HepG2 (cell line): ENCODE data around the gene TNNI2. TPM values are rescaled to one million over a fixed set of nuclear protein-coding genes. Genes with fewer than 3 reads are reported as not detected.

Experiments used
- AKAP8 ChIP-seq: sonication (generic); formaldehyde crosslinking; IDR thresholded peaks from 2 replicates; pipeline ENCODE4 v1.5.1; 2020; ENCODE audit warnings: mild to moderate bottlenecking, missing genetic modification reagents
- ATF1 ChIP-seq: IDR thresholded peaks from 2 replicates; pipeline ENCODE4 v1.6.1; 2016; ENCODE audit warnings: mild to moderate bottlenecking, control low read depth
- BHLHE40 ChIP-seq: IDR thresholded peaks from 2 replicates; pipeline ENCODE4 v1.6.1; 2011; ENCODE audit warnings: low read length, improper control_type of control experiment
- CAMTA2 ChIP-seq: sonication (generic); formaldehyde crosslinking; IDR thresholded peaks from 2 replicates; pipeline ENCODE4 v1.4.0; 2020; ENCODE audit warnings: mild to moderate bottlenecking, missing genetic modification reagents, borderline replicate concordance
- CBX2 ChIP-seq, 2 experiments: fragments of 200-600 bp in 1 of 2; sonication (generic); formaldehyde crosslinking in 1 of 2; IDR thresholded peaks; 2 replicates each; pipeline versions ENCODE4 v1.7.0 to v1.8.1; 2018 to 2022; ENCODE audit warnings: low read depth in 2 of 2, low read length in 1 of 2, mild to moderate bottlenecking in 1 of 2, missing genetic modification reagents in 1 of 2
- CCDC6 ChIP-seq: sonication (generic); formaldehyde crosslinking; IDR thresholded peaks from 2 replicates; pipeline ENCODE4 v1.8.1; 2022; ENCODE audit warnings: mild to moderate bottlenecking, missing genetic modification reagents, moderate library complexity
- GZF1 ChIP-seq: sonication (generic); formaldehyde crosslinking; IDR thresholded peaks from 2 replicates; pipeline ENCODE4 v1.5.1; 2020; ENCODE audit warnings: mild to moderate bottlenecking, missing genetic modification reagents
- MAZ ChIP-seq, 2 experiments: sonication (generic) in 1 of 2; formaldehyde crosslinking in 1 of 2; IDR thresholded peaks; 2 replicates each; pipeline versions ENCODE4 v1.5.0 to v1.6.1; 2012 to 2020; ENCODE audit warnings: low read depth in 2 of 2, mild to moderate bottlenecking in 2 of 2, borderline replicate concordance in 1 of 2, improper control_type of control experiment in 1 of 2, low read length in 1 of 2, missing genetic modification reagents in 1 of 2, moderate library complexity in 1 of 2
- MTF2 ChIP-seq: sonication (generic); formaldehyde crosslinking; IDR thresholded peaks from 2 replicates; pipeline ENCODE4 v1.5.0; 2020; ENCODE audit warnings: missing genetic modification reagents, borderline replicate concordance
- NCOA1 ChIP-seq: sonication (generic); formaldehyde crosslinking; IDR thresholded peaks from 2 replicates; pipeline ENCODE4 v1.9.0; 2021; ENCODE audit warnings: missing genetic modification reagents
- NR2F2 ChIP-seq: IDR thresholded peaks from 2 replicates; pipeline ENCODE4 v1.6.1; 2012; ENCODE audit warnings: low read depth, inconsistent platforms, borderline replicate concordance
- SAFB2 ChIP-seq: sonication (generic); formaldehyde crosslinking; IDR thresholded peaks from 2 replicates; pipeline ENCODE4 v1.5.1; 2020; ENCODE audit warnings: missing genetic modification reagents, low read depth, mild to moderate bottlenecking, borderline replicate concordance
- SNAI1 ChIP-seq: sonication (generic); formaldehyde crosslinking; IDR thresholded peaks from 2 replicates; pipeline ENCODE4 v1.5.0; 2020; ENCODE audit warnings: mild to moderate bottlenecking, missing genetic modification reagents, borderline replicate concordance
- SP140L ChIP-seq: sonication (generic); formaldehyde crosslinking; IDR thresholded peaks from 2 replicates; pipeline ENCODE4 v1.4.0; 2020; ENCODE audit warnings: missing genetic modification reagents, borderline replicate concordance
- ZMAT3 ChIP-seq: sonication (generic); formaldehyde crosslinking; conservative IDR thresholded peaks from 2 replicates; pipeline ENCODE4 v1.7.0; 2021; ENCODE audit warnings: missing genetic modification reagents
- ZNF18 ChIP-seq: sonication (generic); formaldehyde crosslinking; IDR thresholded peaks from 2 replicates; pipeline ENCODE4 v1.8.0; 2022; ENCODE audit warnings: mild to moderate bottlenecking, missing genetic modification reagents; ENCODE audit not compliant: insufficient replicate concordance
- ZNF232 ChIP-seq: sonication (generic); formaldehyde crosslinking; IDR thresholded peaks from 2 replicates; pipeline ENCODE4 v1.4.0; 2020; ENCODE audit warnings: missing genetic modification reagents, borderline replicate concordance
- ZNF24 ChIP-seq: fragments of 450-650 bp; IDR thresholded peaks from 2 replicates; pipeline ENCODE4 v1.6.1; 2017; ENCODE audit warnings: antibody characterized with exemption, mild to moderate bottlenecking
- polyA plus RNA-seq, 8 experiments: library from polyadenylated mRNA; depleted of rRNA in 3 of 8; stranded (reverse) in 7 of 8; unstranded in 1 of 8; fragments of >200 nt; fragmentation: Illumina TruSeq in 4 of 8; extraction: Trizol in 4 of 8; gene quantifications; 2 replicates each; pipeline versions ENCODE4 v1.2.1 to v1.2.3, GENCODE V29; 2011 to 2016; ENCODE audit warnings: low read depth in 4 of 8, missing spikeins in 1 of 8, mixed read lengths in 1 of 8; ENCODE audit not compliant: insufficient read depth in 1 of 8
- total RNA-seq, 5 experiments: library from RNA; depleted of rRNA; stranded (reverse); fragments of >200 nt; fragmentation: Illumina TruSeq; extraction: Trizol; gene quantifications; 2 replicates each; pipeline ENCODE4 v1.2.3, GENCODE V29; 2016; ENCODE audit warnings: low read depth in 1 of 5
- TF ChIP-seq, protein P1 (sequence below): sonication (generic); formaldehyde crosslinking; IDR thresholded peaks from 2 replicates; pipeline ENCODE4 v1.9.0; 2021; ENCODE audit warnings: missing genetic modification reagents, borderline replicate concordance
- TF ChIP-seq, protein P2 (sequence below): sonication (generic); formaldehyde crosslinking; IDR thresholded peaks from 2 replicates; pipeline ENCODE4 v1.4.0; 2020; ENCODE audit warnings: missing genetic modification reagents, mild to moderate bottlenecking, borderline replicate concordance

Gene TNNI2
- total and polyA plus RNA-seq, 2 of the 13 experiments (the other 11 are each of a cell fraction or from before 2014, with no cell fraction given): 7.2 to 12.0 TPM

DNA sequence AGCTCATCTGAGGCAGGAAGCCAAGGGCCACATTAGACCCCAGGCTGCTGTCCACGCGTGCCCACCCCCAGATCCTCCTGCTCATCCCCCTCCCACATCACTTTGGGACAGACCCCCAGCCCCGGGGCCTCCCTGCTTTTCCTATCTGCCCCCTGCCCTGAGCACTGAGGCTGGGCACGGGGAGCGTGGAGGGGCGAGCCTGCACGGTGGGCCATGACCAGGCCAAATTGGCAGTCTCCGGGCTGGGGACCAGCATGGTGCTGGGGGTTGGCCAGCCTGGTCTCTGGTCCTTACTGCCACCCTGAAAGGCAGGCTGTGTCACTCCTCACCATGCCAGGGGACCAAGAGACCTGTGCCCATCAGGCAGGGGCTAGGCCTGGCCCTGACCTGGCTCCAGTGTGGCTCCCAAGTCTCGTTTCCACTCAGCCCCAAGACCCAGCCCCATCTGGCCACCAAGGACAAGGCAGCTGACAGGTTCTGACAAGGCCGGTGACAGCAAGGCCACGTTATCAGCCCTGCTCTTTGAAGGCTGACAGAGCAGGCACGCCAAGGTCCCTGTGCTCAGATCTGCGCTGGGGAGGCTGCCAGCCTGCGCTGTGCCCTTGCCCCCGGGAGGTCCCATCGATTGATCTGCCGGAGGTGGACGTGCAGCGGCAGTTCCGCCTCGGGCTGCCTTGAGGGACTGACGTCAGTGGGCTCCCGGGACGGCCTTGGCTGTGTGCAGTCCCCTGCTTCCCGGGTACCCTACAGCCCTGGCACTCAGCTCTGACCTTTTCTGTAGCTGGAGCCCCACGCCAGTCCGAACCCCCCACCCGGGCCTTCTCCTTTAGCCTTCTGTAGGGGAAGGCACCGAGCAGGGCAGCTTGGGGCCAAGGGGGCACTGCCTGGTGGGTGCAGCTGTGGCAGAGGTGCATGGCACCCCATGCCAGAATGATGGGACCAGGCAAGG is 3.6 kb downstream of the TNNI2 start (continued):
- TF ChIP-seq ZNF232 (CRISPR knock-in tag) (peak; percentile 82; the same call in 1 of the 2 replicates), BHLHE40 (peak; percentile 51), ZMAT3 (CRISPR knock-in tag) (peak; percentile 98; the same call in 1 of the 2 replicates), NR2F2 (peak; percentile 76; the same call in 1 of the 2 replicates), MAZ (IDR thresholded peaks at IDR 0.05; ENCODE audit: borderline replicate concordance, low read depth, low read length) (no peak), MAZ (CRISPR knock-in tag; IDR thresholded peaks at IDR 0.05; ENCODE audit: low read depth) (peak; percentile 63; the same call in 1 of the 2 replicates), CAMTA2 (CRISPR knock-in tag) (0 out of 2 replicates have a peak, but pooled peaks have one; percentile 71), ZNF18 (peak; percentile 93), SP140L (no peak), GZF1 (CRISPR knock-in tag) (peak; percentile 86), ATF1 (peak; percentile 30; the same call in 1 of the 2 replicates), CCDC6 (no peak), AKAP8 (CRISPR knock-in tag) (peak; percentile 97), NCOA1 (CRISPR knock-in tag) (peak; percentile 94; the same call in 1 of the 2 replicates), SAFB2 (CRISPR knock-in tag) (peak; percentile 86; the same call in 1 of the 2 replicates), SNAI1 (CRISPR knock-in tag) (no peak), MTF2 (CRISPR knock-in tag) (no peak; the same call in 1 of the 2 replicates), ZNF24 (no peak), CBX2 (IDR thresholded peaks at IDR 0.05; ENCODE audit: low read depth, low read length) (no peak), CBX2 (CRISPR knock-in tag; IDR thresholded peaks at IDR 0.05; ENCODE audit: low read depth) (peak; percentile 89; the same call in 1 of the 2 replicates)
- TF ChIP-seq, protein P1, sequence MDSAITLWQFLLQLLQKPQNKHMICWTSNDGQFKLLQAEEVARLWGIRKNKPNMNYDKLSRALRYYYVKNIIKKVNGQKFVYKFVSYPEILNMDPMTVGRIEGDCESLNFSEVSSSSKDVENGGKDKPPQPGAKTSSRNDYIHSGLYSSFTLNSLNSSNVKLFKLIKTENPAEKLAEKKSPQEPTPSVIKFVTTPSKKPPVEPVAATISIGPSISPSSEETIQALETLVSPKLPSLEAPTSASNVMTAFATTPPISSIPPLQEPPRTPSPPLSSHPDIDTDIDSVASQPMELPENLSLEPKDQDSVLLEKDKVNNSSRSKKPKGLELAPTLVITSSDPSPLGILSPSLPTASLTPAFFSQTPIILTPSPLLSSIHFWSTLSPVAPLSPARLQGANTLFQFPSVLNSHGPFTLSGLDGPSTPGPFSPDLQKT: no peak
- TF ChIP-seq, protein P2, sequence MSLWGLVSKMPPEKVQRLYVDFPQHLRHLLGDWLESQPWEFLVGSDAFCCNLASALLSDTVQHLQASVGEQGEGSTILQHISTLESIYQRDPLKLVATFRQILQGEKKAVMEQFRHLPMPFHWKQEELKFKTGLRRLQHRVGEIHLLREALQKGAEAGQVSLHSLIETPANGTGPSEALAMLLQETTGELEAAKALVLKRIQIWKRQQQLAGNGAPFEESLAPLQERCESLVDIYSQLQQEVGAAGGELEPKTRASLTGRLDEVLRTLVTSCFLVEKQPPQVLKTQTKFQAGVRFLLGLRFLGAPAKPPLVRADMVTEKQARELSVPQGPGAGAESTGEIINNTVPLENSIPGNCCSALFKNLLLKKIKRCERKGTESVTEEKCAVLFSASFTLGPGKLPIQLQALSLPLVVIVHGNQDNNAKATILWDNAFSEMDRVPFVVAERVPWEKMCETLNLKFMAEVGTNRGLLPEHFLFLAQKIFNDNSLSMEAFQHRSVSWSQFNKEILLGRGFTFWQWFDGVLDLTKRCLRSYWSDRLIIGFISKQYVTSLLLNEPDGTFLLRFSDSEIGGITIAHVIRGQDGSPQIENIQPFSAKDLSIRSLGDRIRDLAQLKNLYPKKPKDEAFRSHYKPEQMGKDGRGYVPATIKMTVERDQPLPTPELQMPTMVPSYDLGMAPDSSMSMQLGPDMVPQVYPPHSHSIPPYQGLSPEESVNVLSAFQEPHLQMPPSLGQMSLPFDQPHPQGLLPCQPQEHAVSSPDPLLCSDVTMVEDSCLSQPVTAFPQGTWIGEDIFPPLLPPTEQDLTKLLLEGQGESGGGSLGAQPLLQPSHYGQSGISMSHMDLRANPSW: peak; percentile 55; the same call in 1 of the 2 replicates
